ENCODE results near the gene BICRA. TPM values are rescaled to one million over a fixed set of nuclear protein-coding genes. Genes with fewer than 3 reads are reported as not detected.

Gene BICRA
- total and polyA plus RNA-seq, 2 of the 8 experiments (the other 6 are each of a cell fraction or from before 2014, with no cell fraction given): 1.5 to 29.2 TPM

DNA sequence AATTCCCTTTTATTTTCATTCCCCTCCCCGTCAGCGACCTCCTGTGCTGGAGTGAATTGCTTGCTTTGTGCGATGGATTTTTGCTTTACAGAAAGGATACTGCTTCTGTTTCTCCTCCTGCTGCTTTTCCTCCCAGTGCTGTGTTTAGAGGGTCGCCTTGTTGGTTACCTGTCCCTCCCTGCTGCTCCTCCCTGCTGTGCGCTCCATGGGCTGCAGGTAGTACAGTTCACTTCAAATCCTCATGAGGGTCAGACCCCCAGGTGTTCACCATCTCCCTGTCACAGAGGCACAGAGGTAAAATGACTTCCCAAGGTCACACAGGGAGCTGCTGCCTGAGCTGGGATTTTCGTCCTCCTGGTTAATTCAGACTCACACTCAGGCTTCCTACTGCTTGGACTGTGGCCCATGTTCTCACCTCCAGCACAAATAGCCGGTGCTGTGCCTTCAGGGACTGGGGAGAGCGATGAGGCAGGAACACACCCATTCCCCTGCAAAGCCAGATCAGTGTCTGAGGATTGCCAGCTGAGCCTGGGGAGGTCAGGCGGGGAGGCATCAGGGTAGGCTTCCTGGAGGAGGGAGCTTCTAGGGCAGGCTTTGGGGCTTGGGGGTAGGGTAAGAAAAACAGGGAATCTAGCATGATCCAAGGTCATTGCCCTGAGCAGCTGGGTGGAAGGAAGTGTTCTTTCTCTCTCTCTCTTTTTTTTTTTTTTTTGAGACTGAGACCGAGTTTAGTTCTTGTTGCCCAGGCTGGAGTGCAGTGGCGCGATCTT, 14.4 kb downstream of the BICRA start:
- Histone ChIP-seq H2BK15ac (ENCODE audit: low read length) (peak overlapping the region; percentile 88; the same call in 1 of the 2 replicates), H3K23ac (ENCODE audit: insufficient read length) (no peak overlapping the region), H3K4me1 (replicated peaks in 1 of 4; ENCODE audit: control insufficient read depth in 3 of 4, insufficient read depth in 4 of 4, low read length in 3 of 4) (peaks cover 12 to 38% (median 23%) of the 10 kb centered on the region in 4 experiments), H3K27me3 (replicated peaks in 1 of 4; ENCODE audit: control insufficient read depth in 3 of 4, extremely low read depth in 1 of 4, insufficient read depth in 3 of 4, low read length in 3 of 4) (no peaks in the 10 kb centered on the region), H3K4ac (replicated peaks; ENCODE audit: insufficient read length, low read depth, low read length) (peak overlapping the region; percentile 6), H3K27ac (ENCODE audit: low read depth, low read length) (peak overlapping the region; percentile 38; the same call in 1 of the 2 replicates), H3K14ac (ENCODE audit: insufficient read length) (no peak overlapping the region), H4K5ac (ENCODE audit: insufficient read length, low read depth, low read length) (peak overlapping the region; percentile 5), H3K18ac (ENCODE audit: extremely low read depth, low read length) (peak overlapping the region; percentile 88), H3K4me2 (ENCODE audit: insufficient read depth in 1 of 2, low read depth in 2 of 2, low read length in 2 of 2) (peak overlapping the region; percentile 20 to 45; a peak in 1 of 4 replicates), H3K4me3 (ENCODE audit: extremely low read depth in 1 of 4, insufficient read depth in 2 of 4, low read depth in 3 of 4, low read length in 4 of 4) (no peak overlapping the region), H3K36me3 (ENCODE audit: control insufficient read depth in 2 of 4, insufficient read depth in 4 of 4, low read length in 3 of 4) (peaks cover 0 to 2% (median 0%) of the 10 kb centered on the region in 4 experiments; a peak in 1 of 8 replicates), H4K91ac (replicated peaks; ENCODE audit: insufficient read length, low read length) (peak overlapping the region; percentile 58), H3K9me3 (ENCODE audit: insufficient read depth in 2 of 2, low read depth in 1 of 2, low read length in 1 of 2) (no peaks in the 10 kb centered on the region), H2AK5ac (ENCODE audit: low read depth, low read length) (peak overlapping the region; percentile 83), H3K79me2 (ENCODE audit: control insufficient read depth in 1 of 2, insufficient read depth in 2 of 2, low read length in 2 of 2) (peaks cover 3 to 84% of the 10 kb centered on the region in 2 experiments; a peak in 3 of 4 replicates), H3K9ac (replicated peaks in 1 of 4; ENCODE audit: extremely low read depth in 1 of 4, low read depth in 3 of 4, low read length in 3 of 4) (peak overlapping the region in 1 of 4 experiments; percentile 4; a peak in 1 of 7 replicates), H2BK120ac (replicated peaks; ENCODE audit: low read depth, low read length) (no peak overlapping the region), H2BK5ac (ENCODE audit: low read depth, low read length) (peak overlapping the region; percentile 73; the same call in 1 of the 2 replicates), H2BK12ac (ENCODE audit: low read depth, low read length) (peak overlapping the region; percentile 68; the same call in 1 of the 2 replicates), H4K8ac (ENCODE audit: extremely low read depth, insufficient read depth, low read length) (no peak overlapping the region), H3K79me1 (ENCODE audit: low read depth, low read length) (peaks cover 21% of the 10 kb centered on the region), H3K23me2 (ENCODE audit: low read depth, low read length) (no peaks in the 10 kb centered on the region), H4K20me1 (replicated peaks in 1 of 2; ENCODE audit: control insufficient read depth in 1 of 2, insufficient read depth in 2 of 2, low read length in 2 of 2) (peaks cover 9 to 15% of the 10 kb centered on the region in 2 experiments), H2AFZ (ENCODE audit: low read length) (no peak overlapping the region), H2BK20ac (ENCODE audit: low read length) (peak overlapping the region; percentile 95; the same call in 1 of the 2 replicates), H3K56ac (replicated peaks; ENCODE audit: insufficient read length, low read depth, low read length) (peak overlapping the region; percentile 9)
- 87% methylated on average over 9 of the region's 12 CpGs; no CpG with 5 or more reads in 1 of the 2 experiments for WGBS, 2 experiments (ENCODE audit: extremely low coverage in 1 of 2, insufficient coverage in 1 of 2, insufficient read length in 1 of 2, insufficient replicate concordance in 2 of 2, low coverage in 1 of 2, low lambda C conversion rate in 2 of 2, missing lambda C conversion rate in 1 of 2)
- DNase-seq (ENCODE audit: low read depth in 1 of 2, low spot score in 2 of 2): no peak
- POLR2A ChIA-PET (ENCODE audit: partially characterized antibody): interaction anchor here (0.6 to 7.0 kb wide), 4 partner anchors 9 to 90 kb away, joined by 3 to 59 read pairs (median 3); partner anchors contain the start of gene EHD2
- FAIRE-seq: no peak
- CTCF ChIA-PET (ENCODE audit: partially characterized antibody): interaction anchor here (1.0 to 1.6 kb wide), 7 partner anchors 10 to 84 kb away, joined by 3 to 8 read pairs (median 4); no protein-coding TSS in a partner anchor
- TF ChIP-seq TCF12 (IDR thresholded peaks at IDR 0.05; ENCODE audit: low read depth, low read length) (no peak), RNF2 (IDR thresholded peaks at IDR 0.05; ENCODE audit: borderline replicate concordance, low read depth, low read length, missing control alignments, poor library complexity, severe bottlenecking) (no peak), EP300 (IDR thresholded peaks at IDR 0.05; ENCODE audit: borderline replicate concordance in 1 of 2, low read depth in 2 of 2, low read length in 2 of 2) (no peak), SIRT6 (IDR thresholded peaks at IDR 0.05; ENCODE audit: low read length) (no peak), TBP (IDR thresholded peaks at IDR 0.05; ENCODE audit: low read depth, low read length) (no peak), MAFK (IDR thresholded peaks at IDR 0.05; ENCODE audit: low read depth, low read length) (no peak), SP1 (IDR thresholded peaks at IDR 0.05; ENCODE audit: low read depth, low read length) (no peak), KDM1A (IDR thresholded peaks at IDR 0.05; ENCODE audit: borderline replicate concordance, low read length) (no peak)
- TF ChIP-seq, protein P1, sequence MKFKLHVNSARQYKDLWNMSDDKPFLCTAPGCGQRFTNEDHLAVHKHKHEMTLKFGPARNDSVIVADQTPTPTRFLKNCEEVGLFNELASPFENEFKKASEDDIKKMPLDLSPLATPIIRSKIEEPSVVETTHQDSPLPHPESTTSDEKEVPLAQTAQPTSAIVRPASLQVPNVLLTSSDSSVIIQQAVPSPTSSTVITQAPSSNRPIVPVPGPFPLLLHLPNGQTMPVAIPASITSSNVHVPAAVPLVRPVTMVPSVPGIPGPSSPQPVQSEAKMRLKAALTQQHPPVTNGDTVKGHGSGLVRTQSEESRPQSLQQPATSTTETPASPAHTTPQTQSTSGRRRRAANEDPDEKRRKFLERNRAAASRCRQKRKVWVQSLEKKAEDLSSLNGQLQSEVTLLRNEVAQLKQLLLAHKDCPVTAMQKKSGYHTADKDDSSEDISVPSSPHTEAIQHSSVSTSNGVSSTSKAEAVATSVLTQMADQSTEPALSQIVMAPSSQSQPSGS (IDR thresholded peaks at IDR 0.05; ENCODE audit: low read length): no peak

All from H1 (cell line).